HepG2 (cell line): ENCODE measurements around the gene PTPN2. TPM values are rescaled to one million over a fixed set of nuclear protein-coding genes. Genes with fewer than 3 reads are reported as not detected.

Experiments
- HNF1B ChIP-seq: sonication (generic); formaldehyde crosslinking; IDR thresholded peaks from 2 replicates; pipeline ENCODE4 v1.5.1; 2020; ENCODE audit warnings: mild to moderate bottlenecking, moderate library complexity, missing genetic modification reagents
- MTERF4 ChIP-seq: sonication (generic); formaldehyde crosslinking; IDR thresholded peaks from 2 replicates; pipeline ENCODE4 v1.8.0; 2023; ENCODE audit warnings: mild to moderate bottlenecking, missing genetic modification reagents
- REL ChIP-seq: sonication (generic); formaldehyde crosslinking; conservative IDR thresholded peaks from 2 replicates; pipeline ENCODE4 v1.8.0; 2022; ENCODE audit warnings: mild to moderate bottlenecking, missing genetic modification reagents, moderate library complexity
- TAF1 ChIP-seq: sonication (generic); formaldehyde crosslinking; IDR thresholded peaks from 2 replicates; pipeline ENCODE4 v1.4.0; 2020; ENCODE audit warnings: missing genetic modification reagents
- TFDP1 ChIP-seq: IDR thresholded peaks from 2 replicates; pipeline ENCODE4 v1.6.1; 2016; ENCODE audit warnings: missing compliant biosample characterization, missing genetic modification reagents, borderline replicate concordance
- ZBTB40 ChIP-seq, 2 experiments: fragments of 450-650 bp in 1 of 2; sonication (generic) in 1 of 2; formaldehyde crosslinking in 1 of 2; IDR thresholded peaks; 2 replicates each; pipeline versions ENCODE4 v1.6.1 to v1.8.0; 2016 to 2022; ENCODE audit warnings: antibody characterized with exemption in 1 of 2, mild to moderate bottlenecking in 1 of 2, missing genetic modification reagents in 1 of 2
- ZFYVE20 ChIP-seq: sonication (generic); formaldehyde crosslinking; IDR thresholded peaks from 2 replicates; pipeline ENCODE4 v1.8.0; 2023; ENCODE audit warnings: low read depth, mild to moderate bottlenecking, moderate library complexity, missing genetic modification reagents, borderline replicate concordance
- ZMYM3 ChIP-seq: sonication (generic); formaldehyde crosslinking; IDR thresholded peaks from 2 replicates; pipeline ENCODE4 v1.5.1; 2020; ENCODE audit warnings: mild to moderate bottlenecking, missing genetic modification reagents
- ZNF501 ChIP-seq: sonication (generic); formaldehyde crosslinking; IDR thresholded peaks from 2 replicates; pipeline ENCODE4 v1.5.1; 2020; ENCODE audit warnings: mild to moderate bottlenecking, moderate library complexity, missing genetic modification reagents
- ZNF512 ChIP-seq: sonication (generic); formaldehyde crosslinking; IDR thresholded peaks from 2 replicates; pipeline ENCODE4 v1.4.0; 2020; ENCODE audit warnings: mild to moderate bottlenecking, missing genetic modification reagents
- ZNF550 ChIP-seq: sonication (generic); formaldehyde crosslinking; IDR thresholded peaks from 2 replicates; pipeline ENCODE4 v1.4.0; 2020; ENCODE audit warnings: mild to moderate bottlenecking, missing genetic modification reagents, borderline replicate concordance
- ZNF616 ChIP-seq: sonication (generic); formaldehyde crosslinking; IDR thresholded peaks from 2 replicates; pipeline ENCODE4 v1.5.0; 2020; ENCODE audit warnings: low read depth, mild to moderate bottlenecking, missing genetic modification reagents
- ZNF720 ChIP-seq: sonication (generic); formaldehyde crosslinking; IDR thresholded peaks from 2 replicates; pipeline ENCODE4 v1.4.0; 2020; ENCODE audit warnings: missing genetic modification reagents
- ZNF768 ChIP-seq: sonication (generic); formaldehyde crosslinking; IDR thresholded peaks from 2 replicates; pipeline ENCODE4 v1.4.0; 2020; ENCODE audit warnings: missing genetic modification reagents
- ZNF777 ChIP-seq: sonication (generic); formaldehyde crosslinking; IDR thresholded peaks from 2 replicates; pipeline ENCODE4 v1.4.0; 2020; ENCODE audit warnings: missing genetic modification reagents
- polyA plus RNA-seq, 8 experiments: library from polyadenylated mRNA; depleted of rRNA in 3 of 8; stranded (reverse) in 7 of 8; unstranded in 1 of 8; fragments of >200 nt; fragmentation: Illumina TruSeq in 4 of 8; extraction: Trizol in 4 of 8; gene quantifications; 2 replicates each; pipeline versions ENCODE4 v1.2.1 to v1.2.3, GENCODE V29; 2011 to 2016; ENCODE audit warnings: low read depth in 4 of 8, missing spikeins in 1 of 8, mixed read lengths in 1 of 8; ENCODE audit not compliant: insufficient read depth in 1 of 8
- total RNA-seq, 5 experiments: library from RNA; depleted of rRNA; stranded (reverse); fragments of >200 nt; fragmentation: Illumina TruSeq; extraction: Trizol; gene quantifications; 2 replicates each; pipeline ENCODE4 v1.2.3, GENCODE V29; 2016; ENCODE audit warnings: low read depth in 1 of 5

The PTPN2 gene
- total and polyA plus RNA-seq, 2 of the 13 experiments (the other 11 are each of a cell fraction or from before 2014, with no cell fraction given): 24.9 to 41.5 TPM

GRCh38 chr18:12818243-12818642 is 65.8 kb downstream of the PTPN2 start (continued):
- TF ChIP-seq ZBTB40 (IDR thresholded peaks at IDR 0.05) (no peak), ZBTB40 (CRISPR knock-in tag; IDR thresholded peaks at IDR 0.05) (no peak), ZMYM3 (CRISPR knock-in tag) (no peak), ZNF550 (CRISPR knock-in tag) (no peak), ZNF777 (CRISPR knock-in tag) (no peak), REL (CRISPR knock-in tag) (no peak), ZNF616 (CRISPR knock-in tag) (no peak), TAF1 (no peak), ZNF768 (CRISPR knock-in tag) (no peak), TFDP1 (CRISPR knock-in tag) (no peak), ZNF512 (CRISPR knock-in tag) (no peak), ZNF501 (no peak), MTERF4 (no peak), ZNF720 (CRISPR knock-in tag) (no peak), ZFYVE20 (CRISPR knock-in tag) (no peak), HNF1B (no peak)
